Activated B cell treated with CpG ODN at 0.5 μM for 24 hours (primary cell): ENCODE measurements around the gene GPR180. TPM values are rescaled to one million over a fixed set of nuclear protein-coding genes. Genes with fewer than 3 reads are reported as not detected.

Experiments used
- ATAC-seq: fragments of 200-7000 bp; cut with Tn5 transposase; one replicate; pipeline ENCODE4 v1.10.0; 2021; ENCODE audit warnings: low read depth, mild to moderate bottlenecking, moderate library complexity
- CTCF ChIA-PET: fragments of 350-600 bp; sonication (Branson Sonifier 250); formaldehyde crosslinking; loops from one replicate; lab custom pipeline; 2021; ENCODE audit warnings: antibody characterized with exemption; lab: Charles Lee
- POLR2A ChIA-PET: fragments of 350-600 bp; sonication (Branson Sonifier 250); formaldehyde crosslinking; loops from one replicate; lab custom pipeline; 2021; ENCODE audit warnings: antibody characterized with exemption; lab: Charles Lee
- DNase-seq: peaks from one replicate; pipeline ENCODE4 v3.0.0; 2022
- H3K27ac Mint-ChIP-seq: one replicate; pipeline ENCODE4 v1.8.0; 2020; ENCODE audit warnings: mixed read lengths
- H3K27me3 Mint-ChIP-seq: one replicate; pipeline ENCODE4 v1.8.0; 2021; ENCODE audit warnings: mixed read lengths
- H3K36me3 Mint-ChIP-seq: one replicate; pipeline ENCODE4 v1.8.0; 2021; ENCODE audit warnings: low read depth, mixed read lengths
- H3K4me1 Mint-ChIP-seq: one replicate; pipeline ENCODE4 v1.8.0; 2021; ENCODE audit warnings: mixed read lengths
- H3K4me3 Mint-ChIP-seq: one replicate; pipeline ENCODE4 v1.8.0; 2020; ENCODE audit warnings: mild to moderate bottlenecking, mixed read lengths
- H3K9me3 Mint-ChIP-seq: one replicate; pipeline ENCODE4 v1.8.0; 2020; ENCODE audit warnings: mixed read lengths
- intact Hi-C: fragments of 100-400 bp; cut with micrococcal nuclease; formaldehyde crosslinking; loops from one replicate; pipeline ENCODE4 v1.15.1; 2024
- total RNA-seq: library from RNA; stranded (reverse); gene quantifications from 2 replicates; pipeline ENCODE4 v1.2.3, GENCODE V29; 2022
- TF ChIP-seq, protein P1 (sequence below): fragments of 200-600 bp; IDR thresholded peaks from one replicate; pipeline ENCODE4 v1.8.0; 2022; ENCODE audit warnings: antibody characterized with exemption, mild to moderate bottlenecking

The GPR180 gene
- total RNA-seq, 1 donor from 2014 or later: 5.1 TPM

DNA sequence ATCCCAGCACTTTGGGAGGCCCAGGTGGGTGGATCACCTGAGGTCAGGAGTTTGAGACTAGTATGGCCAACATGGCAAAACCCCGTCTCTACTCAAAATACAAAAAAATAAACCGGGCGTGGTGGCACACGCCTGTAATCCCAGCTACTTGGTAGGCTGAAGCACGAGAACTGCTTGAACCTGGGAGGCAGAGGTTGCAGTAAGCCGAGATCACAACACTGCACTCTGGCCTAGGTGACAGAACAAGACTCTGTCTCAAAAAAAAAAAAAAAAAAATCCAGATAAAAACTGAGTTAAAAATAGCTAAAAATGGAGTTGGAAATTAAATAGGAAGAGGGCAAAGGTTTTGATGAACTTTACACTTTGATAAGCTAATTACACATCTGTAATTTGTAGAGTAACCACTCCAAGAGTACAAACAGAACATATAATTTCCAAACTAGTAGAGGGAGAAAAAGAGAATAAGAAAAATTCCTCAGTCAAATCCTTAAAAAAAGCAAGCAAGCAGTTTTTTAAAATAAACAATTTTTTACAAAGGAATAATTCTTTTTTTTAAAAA, 16.0 kb upstream of the GPR180 start:
- Mint-ChIP-seq H3K4me1 (peaks cover 3% of the 10 kb centered on the region), H3K9me3 (no peaks in the 10 kb centered on the region), H3K27me3 (no peaks in the 10 kb centered on the region), H3K4me3 (no peak overlapping the region), H3K36me3 (peaks cover 63% of the 10 kb centered on the region), H3K27ac (no peak overlapping the region)
- ChIA-PET POLR2A (interaction anchor here (0.8 to 1.4 kb wide), 2 partner anchors 11 to 37 kb away, joined by 4 to 7 read pairs; partner anchors contain the start of gene TGDS), CTCF (interaction anchor here (0.6 kb wide), 1 partner anchor 38 kb away, joined by 3 read pairs; no protein-coding TSS in a partner anchor)
- DNase-seq (no peak), ATAC-seq (no peak)
- TF ChIP-seq, protein P1, sequence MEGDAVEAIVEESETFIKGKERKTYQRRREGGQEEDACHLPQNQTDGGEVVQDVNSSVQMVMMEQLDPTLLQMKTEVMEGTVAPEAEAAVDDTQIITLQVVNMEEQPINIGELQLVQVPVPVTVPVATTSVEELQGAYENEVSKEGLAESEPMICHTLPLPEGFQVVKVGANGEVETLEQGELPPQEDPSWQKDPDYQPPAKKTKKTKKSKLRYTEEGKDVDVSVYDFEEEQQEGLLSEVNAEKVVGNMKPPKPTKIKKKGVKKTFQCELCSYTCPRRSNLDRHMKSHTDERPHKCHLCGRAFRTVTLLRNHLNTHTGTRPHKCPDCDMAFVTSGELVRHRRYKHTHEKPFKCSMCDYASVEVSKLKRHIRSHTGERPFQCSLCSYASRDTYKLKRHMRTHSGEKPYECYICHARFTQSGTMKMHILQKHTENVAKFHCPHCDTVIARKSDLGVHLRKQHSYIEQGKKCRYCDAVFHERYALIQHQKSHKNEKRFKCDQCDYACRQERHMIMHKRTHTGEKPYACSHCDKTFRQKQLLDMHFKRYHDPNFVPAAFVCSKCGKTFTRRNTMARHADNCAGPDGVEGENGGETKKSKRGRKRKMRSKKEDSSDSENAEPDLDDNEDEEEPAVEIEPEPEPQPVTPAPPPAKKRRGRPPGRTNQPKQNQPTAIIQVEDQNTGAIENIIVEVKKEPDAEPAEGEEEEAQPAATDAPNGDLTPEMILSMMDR: no peak
- intact Hi-C loops: no loop called here

DNA sequence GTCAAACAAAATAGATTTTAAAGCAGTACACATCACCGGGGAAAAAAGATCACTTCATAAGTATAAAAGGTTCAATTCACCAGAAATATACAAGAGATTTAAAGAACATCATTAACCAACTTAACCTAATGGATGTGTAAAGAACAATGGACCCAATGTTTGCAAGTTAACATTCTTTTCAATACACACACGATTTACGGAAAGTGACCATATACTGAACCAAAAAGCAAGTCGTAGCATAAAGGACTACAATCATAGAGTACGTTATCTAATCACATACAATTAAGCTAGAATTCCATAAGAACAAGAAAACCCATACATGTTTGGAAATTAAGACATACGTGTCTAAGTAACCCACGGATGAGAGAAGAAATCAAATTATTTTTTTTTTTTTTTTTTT, 15.3 kb upstream of the GPR180 start:
- ChIA-PET POLR2A (interaction anchor here (0.8 to 1.4 kb wide), 2 partner anchors 10 to 37 kb away, joined by 4 to 7 read pairs; partner anchors contain the start of gene TGDS), CTCF (no interaction called here)
- Mint-ChIP-seq H3K4me3 (no peak overlapping the region), H3K27ac (no peak overlapping the region), H3K27me3 (no peaks in the 10 kb centered on the region), H3K4me1 (peaks cover 4% of the 10 kb centered on the region), H3K36me3 (peaks cover 65% of the 10 kb centered on the region), H3K9me3 (no peaks in the 10 kb centered on the region)
- ATAC-seq (no peak), DNase-seq (no peak)
- intact Hi-C loops: no loop called here
- TF ChIP-seq, protein P1: no peak

DNA sequence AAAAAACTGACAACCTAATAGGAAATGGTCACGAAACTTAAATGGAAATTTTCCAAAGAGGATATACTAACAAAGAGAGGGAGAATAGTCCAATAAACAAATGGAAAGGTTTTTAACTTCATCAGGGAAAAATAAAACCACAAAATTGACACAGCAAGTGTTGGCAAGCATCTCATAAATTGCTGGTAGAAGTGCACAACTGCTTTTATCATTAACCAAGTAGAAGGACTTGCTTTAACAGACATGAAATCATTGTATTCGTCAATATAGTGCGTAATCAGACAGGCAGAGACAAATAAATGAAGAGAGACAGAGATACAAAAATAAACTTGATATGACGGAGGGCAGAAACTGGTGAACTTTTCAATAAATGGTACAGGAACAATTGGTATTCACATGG, 13.1 kb upstream of the GPR180 start:
- CTCF ChIA-PET: no interaction called here

DNA sequence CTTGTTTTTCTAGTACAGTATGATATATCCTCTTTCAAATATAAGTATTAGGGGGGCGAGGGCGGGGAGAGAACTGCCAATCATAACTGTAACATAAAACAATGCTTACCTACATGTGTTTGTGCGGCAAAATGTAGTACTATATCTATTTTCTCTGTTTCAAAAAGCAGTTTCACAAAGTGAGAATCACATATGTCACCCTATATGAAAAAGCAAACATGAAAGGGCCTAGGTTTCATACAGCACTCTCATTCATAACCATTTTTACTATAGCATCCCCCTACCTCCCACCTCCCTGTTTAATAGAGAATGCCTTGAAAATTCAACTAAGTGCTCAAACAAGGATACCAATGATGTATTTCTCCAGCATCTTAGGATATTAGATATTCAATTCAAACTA, 10.9 kb upstream of the GPR180 start:
- ChIA-PET POLR2A (no interaction called here), CTCF (no interaction called here)
- no peak for DNase-seq

More for the DNA sequence above, 13.1 kb upstream of the GPR180 start:
- Mint-ChIP-seq H3K27ac (no peak overlapping the region), H3K36me3 (peaks cover 58% of the 10 kb centered on the region), H3K27me3 (no peaks in the 10 kb centered on the region), H3K4me3 (no peak overlapping the region), H3K9me3 (no peaks in the 10 kb centered on the region), H3K4me1 (peaks cover 7% of the 10 kb centered on the region)
- intact Hi-C loops: no loop called here
- POLR2A ChIA-PET: no interaction called here
- DNase-seq (no peak), ATAC-seq (no peak)
- TF ChIP-seq, protein P1: no peak

More for the DNA sequence above, 10.9 kb upstream of the GPR180 start:
- no peak overlapping the region for H3K27ac Mint-ChIP-seq
- peaks cover 27% of the 10 kb centered on the region for H3K4me1 Mint-ChIP-seq
- peaks cover 45% of the 10 kb centered on the region for H3K36me3 Mint-ChIP-seq
- no peaks in the 10 kb centered on the region for H3K9me3 Mint-ChIP-seq
- no peaks in the 10 kb centered on the region for H3K27me3 Mint-ChIP-seq
- intact Hi-C loops: no loop called here
- TF ChIP-seq, protein P1: no peak
- ATAC-seq: no peak
- H3K4me3 Mint-ChIP-seq: no peak overlapping the region
